ENCODE results near the gene BCL2. TPM values are rescaled to one million over a fixed set of nuclear protein-coding genes. Genes with fewer than 3 reads are reported as not detected.

The BCL2 gene
- total and polyA plus RNA-seq, 4 donors, result 2.6 to 25.4 (median 14.0) TPM

DNA sequence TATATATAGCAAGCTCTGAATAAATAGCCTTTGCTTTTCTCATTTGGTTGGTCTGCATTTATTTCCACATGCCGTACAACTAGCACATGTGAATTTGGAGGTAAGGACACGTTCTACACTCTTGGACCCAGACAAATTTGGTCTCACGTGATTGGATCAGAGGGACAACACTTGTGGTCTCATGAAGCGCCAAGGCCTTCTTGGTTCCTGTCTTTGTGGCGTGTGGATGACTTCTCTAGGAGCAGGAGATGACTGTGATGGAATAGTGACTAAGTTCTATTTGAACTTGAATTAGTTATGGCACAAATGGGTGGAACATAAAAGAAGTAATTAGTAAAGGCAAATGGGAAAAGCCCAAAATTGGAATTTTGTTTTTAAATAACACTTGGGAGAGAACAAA is 206.9 kb downstream of the BCL2 start:
- Histone ChIP-seq H3K36me3 (ENCODE audit: control insufficient read depth in 1 of 2, insufficient read depth in 2 of 2, low read length in 1 of 2) (no peaks in the 10 kb centered on the region), H3K27me3 (ENCODE audit: control insufficient read depth in 1 of 2, insufficient read depth in 2 of 2, low read length in 1 of 2) (no peaks in the 10 kb centered on the region), H3K4me3 (ENCODE audit: low read length in 2 of 2) (no peak overlapping the region), H3K9me3 (ENCODE audit: control insufficient read depth, low read length) (no peaks in the 10 kb centered on the region), H3K4me1 (ENCODE audit: control insufficient read depth in 1 of 2, insufficient read depth in 2 of 2, low read length in 2 of 2) (peaks cover 0 to 10% of the 10 kb centered on the region in 2 donors), H3K27ac (ENCODE audit: low read depth in 1 of 2, low read length in 2 of 2) (no peak overlapping the region)
- WGBS, 2 donors, result 91 to 92% methylated on average over 5 of the region's 5 CpGs
- ATAC-seq (ENCODE audit: low FRiP score) (no peak), DNase-seq (no peak)
- intact Hi-C loops (cut with DNase I), result loop anchor here in 1 of 2 donors (10.0 kb wide), 1 partner anchor 322 kb away; no protein-coding TSS in a partner anchor

GRCh38 chr18:63111671-63112402 is 207.7 kb downstream of the BCL2 start:
- no peaks in the 10 kb centered on the region for H3K9me3 ChIP-seq (ENCODE audit: control insufficient read depth, low read length)
- intact Hi-C loops (cut with DNase I), result loop anchor here in 1 of 2 donors (10.0 kb wide), 1 partner anchor 323 kb away; no protein-coding TSS in a partner anchor
- H3K27ac ChIP-seq (ENCODE audit: low read depth in 1 of 2, low read length in 2 of 2), result no peak overlapping the region
- H3K4me3 ChIP-seq (ENCODE audit: low read length in 2 of 2), result no peak overlapping the region
- H3K27me3 ChIP-seq (ENCODE audit: control insufficient read depth in 1 of 2, insufficient read depth in 2 of 2, low read length in 1 of 2), result no peaks in the 10 kb centered on the region
- DNase-seq (peak; percentile 73 to 76), ATAC-seq (ENCODE audit: low FRiP score) (no peak)
- H3K4me1 ChIP-seq (ENCODE audit: control insufficient read depth in 1 of 2, insufficient read depth in 2 of 2, low read length in 2 of 2), result peaks cover 2 to 10% of the 10 kb centered on the region in 2 donors
- no peaks in the 10 kb centered on the region for H3K36me3 ChIP-seq (ENCODE audit: control insufficient read depth in 1 of 2, insufficient read depth in 2 of 2, low read length in 1 of 2)
- 3 to 4% methylated on average over 4 of the region's 4 CpGs for WGBS, 2 donors

- Histone ChIP-seq H3K27ac (ENCODE audit: low read depth in 1 of 2, low read length in 2 of 2) (no peak overlapping the region), H3K4me1 (ENCODE audit: control insufficient read depth in 1 of 2, insufficient read depth in 2 of 2, low read length in 2 of 2) (peaks cover 2 to 10% of the 10 kb centered on the region in 2 donors), H3K9me3 (ENCODE audit: control insufficient read depth, low read length) (no peaks in the 10 kb centered on the region), H3K27me3 (ENCODE audit: control insufficient read depth in 1 of 2, insufficient read depth in 2 of 2, low read length in 1 of 2) (no peaks in the 10 kb centered on the region), H3K36me3 (ENCODE audit: control insufficient read depth in 1 of 2, insufficient read depth in 2 of 2, low read length in 1 of 2) (no peaks in the 10 kb centered on the region), H3K4me3 (ENCODE audit: low read length in 2 of 2) (no peak overlapping the region)
- WGBS, 2 donors, result 89 to 93% methylated on average over 4 of the region's 4 CpGs
- no peak for ATAC-seq (ENCODE audit: low FRiP score)
- DNase-seq, result no peak
- intact Hi-C loops (cut with DNase I), result loop anchor here in 1 of 2 donors (10.0 kb wide), 1 partner anchor 325 kb away; no protein-coding TSS in a partner anchor
Observed at GRCh38 chr18:63109802-63110201, 209.8 kb downstream of the BCL2 start.

DNA sequence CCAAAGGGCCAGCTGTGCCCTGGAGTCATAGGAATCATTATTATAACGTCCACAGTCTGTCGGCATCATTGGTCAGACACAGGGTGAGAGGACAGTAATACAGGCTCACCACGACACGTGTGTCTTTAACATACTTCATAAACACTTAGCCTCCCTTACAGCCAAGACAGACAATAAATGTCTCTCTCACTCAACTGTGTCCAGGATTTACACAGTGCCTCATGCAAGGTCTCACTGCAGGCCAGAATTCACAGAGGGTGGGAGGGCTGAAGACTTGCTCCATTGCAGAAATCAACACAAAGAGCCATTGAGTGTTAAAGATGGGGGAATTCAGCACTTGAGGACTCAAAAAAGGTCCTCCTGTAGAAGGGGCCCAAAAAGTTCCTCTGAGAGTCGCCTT is 210.5 kb downstream of the BCL2 start:
- no peak overlapping the region for H3K27ac ChIP-seq (ENCODE audit: low read depth in 1 of 2, low read length in 2 of 2)
- DNase-seq, result no peak
- no peaks in the 10 kb centered on the region for H3K36me3 ChIP-seq (ENCODE audit: control insufficient read depth in 1 of 2, insufficient read depth in 2 of 2, low read length in 1 of 2)
- no peaks in the 10 kb centered on the region for H3K27me3 ChIP-seq (ENCODE audit: control insufficient read depth in 1 of 2, insufficient read depth in 2 of 2, low read length in 1 of 2)
- intact Hi-C loops (cut with DNase I), result no loop called here
- H3K4me1 ChIP-seq (ENCODE audit: control insufficient read depth in 1 of 2, insufficient read depth in 2 of 2, low read length in 2 of 2), result peaks cover 2 to 10% of the 10 kb centered on the region in 2 donors
- ATAC-seq (ENCODE audit: low FRiP score), result no peak
- no peaks in the 10 kb centered on the region for H3K9me3 ChIP-seq (ENCODE audit: control insufficient read depth, low read length)
- H3K4me3 ChIP-seq (ENCODE audit: low read length in 2 of 2), result no peak overlapping the region
- 93% methylated on average over 5 of the region's 5 CpGs for WGBS, 2 donors

- no peak overlapping the region for H3K27ac ChIP-seq (ENCODE audit: low read depth in 1 of 2, low read length in 2 of 2)
- DNase-seq, result no peak
- 91 to 95% methylated on average over 7 of the region's 7 CpGs for WGBS, 2 donors
- intact Hi-C loops (cut with DNase I), result no loop called here
- ATAC-seq (ENCODE audit: low FRiP score), result no peak
- no peak overlapping the region for H3K4me3 ChIP-seq (ENCODE audit: low read length in 2 of 2)
- no peaks in the 10 kb centered on the region for H3K27me3 ChIP-seq (ENCODE audit: control insufficient read depth in 1 of 2, insufficient read depth in 2 of 2, low read length in 1 of 2)
- no peaks in the 10 kb centered on the region for H3K36me3 ChIP-seq (ENCODE audit: control insufficient read depth in 1 of 2, insufficient read depth in 2 of 2, low read length in 1 of 2)
- no peaks in the 10 kb centered on the region for H3K9me3 ChIP-seq (ENCODE audit: control insufficient read depth, low read length)
- peaks cover 2 to 10% of the 10 kb centered on the region in 2 donors for H3K4me1 ChIP-seq (ENCODE audit: control insufficient read depth in 1 of 2, insufficient read depth in 2 of 2, low read length in 2 of 2)
Observed at GRCh38 chr18:63107931-63108330, 211.6 kb downstream of the BCL2 start.

DNA sequence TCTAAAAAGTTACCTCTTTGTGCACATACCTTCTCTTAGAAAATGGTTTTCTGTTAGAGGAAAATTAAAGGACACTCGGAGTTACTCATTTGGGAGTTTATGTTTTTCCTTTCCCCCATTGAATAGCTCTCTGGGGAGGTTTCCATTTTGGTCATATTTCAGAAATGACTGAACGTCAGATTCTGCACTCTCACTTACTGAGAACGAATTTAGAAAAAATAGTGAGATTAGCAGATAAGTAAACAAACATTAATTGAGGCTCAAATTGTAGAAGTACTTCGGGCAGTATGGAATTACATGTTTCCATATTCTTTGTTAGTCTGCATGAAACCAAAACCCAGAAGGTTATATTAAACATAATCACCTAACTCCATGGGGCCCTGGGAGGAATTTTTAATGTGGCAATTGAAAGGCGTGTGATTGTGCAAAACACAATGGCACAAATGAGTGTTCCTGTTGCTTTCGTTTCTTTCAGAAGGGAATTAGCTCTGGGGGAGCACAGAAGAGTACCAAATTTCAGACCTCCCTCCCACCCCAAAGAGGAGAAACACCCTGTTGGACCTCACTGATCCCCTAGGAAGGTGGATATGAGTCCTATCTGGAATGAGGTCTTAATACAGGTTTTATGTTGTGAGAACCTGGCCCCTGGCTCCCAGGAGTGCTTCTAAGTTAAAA is 212.3 kb downstream of the BCL2 start:
- peaks cover 2 to 8% of the 10 kb centered on the region in 2 donors for H3K4me1 ChIP-seq (ENCODE audit: control insufficient read depth in 1 of 2, insufficient read depth in 2 of 2, low read length in 2 of 2)
- H3K27me3 ChIP-seq (ENCODE audit: control insufficient read depth in 1 of 2, insufficient read depth in 2 of 2, low read length in 1 of 2), result no peaks in the 10 kb centered on the region
- intact Hi-C loops (cut with DNase I), result no loop called here
- ATAC-seq (ENCODE audit: low FRiP score) (no peak), DNase-seq (no peak)
- H3K27ac ChIP-seq (ENCODE audit: low read depth in 1 of 2, low read length in 2 of 2), result no peak overlapping the region
- H3K9me3 ChIP-seq (ENCODE audit: control insufficient read depth, low read length), result no peaks in the 10 kb centered on the region
- H3K4me3 ChIP-seq (ENCODE audit: low read length in 2 of 2), result no peak overlapping the region
- H3K36me3 ChIP-seq (ENCODE audit: control insufficient read depth in 1 of 2, insufficient read depth in 2 of 2, low read length in 1 of 2), result no peaks in the 10 kb centered on the region
- WGBS, 2 donors, result 27 to 35% methylated on average over 6 of the region's 6 CpGs

- H3K9me3 ChIP-seq (ENCODE audit: control insufficient read depth, low read length), result no peaks in the 10 kb centered on the region
- ATAC-seq (ENCODE audit: low FRiP score), result no peak
- intact Hi-C loops (cut with DNase I), result no loop called here
- H3K27ac ChIP-seq (ENCODE audit: low read depth in 1 of 2, low read length in 2 of 2), result no peak overlapping the region
- no peaks in the 10 kb centered on the region for H3K27me3 ChIP-seq (ENCODE audit: control insufficient read depth in 1 of 2, insufficient read depth in 2 of 2, low read length in 1 of 2)
- WGBS, 2 donors, result 91% methylated on average over 3 of the region's 3 CpGs
- DNase-seq, result no peak
- H3K4me1 ChIP-seq (ENCODE audit: control insufficient read depth in 1 of 2, insufficient read depth in 2 of 2, low read length in 2 of 2), result peaks cover 2% of the 10 kb centered on the region in 2 donors
- H3K36me3 ChIP-seq (ENCODE audit: control insufficient read depth in 1 of 2, insufficient read depth in 2 of 2, low read length in 1 of 2), result no peaks in the 10 kb centered on the region
- no peak overlapping the region for H3K4me3 ChIP-seq (ENCODE audit: low read length in 2 of 2)
Observed at GRCh38 chr18:63106727-63107126, 212.8 kb downstream of the BCL2 start.

- 97% methylated on average over 14 of the region's 14 CpGs for WGBS, 2 donors
- intact Hi-C loops (cut with DNase I), result no loop called here
- peaks cover 0 to 2% of the 10 kb centered on the region in 2 donors for H3K4me1 ChIP-seq (ENCODE audit: control insufficient read depth in 1 of 2, insufficient read depth in 2 of 2, low read length in 2 of 2)
- H3K4me3 ChIP-seq (ENCODE audit: low read length in 2 of 2), result no peak overlapping the region
- no peaks in the 10 kb centered on the region for H3K36me3 ChIP-seq (ENCODE audit: control insufficient read depth in 1 of 2, insufficient read depth in 2 of 2, low read length in 1 of 2)
- no peak overlapping the region for H3K27ac ChIP-seq (ENCODE audit: low read depth in 1 of 2, low read length in 2 of 2)
- H3K9me3 ChIP-seq (ENCODE audit: control insufficient read depth, low read length), result no peaks in the 10 kb centered on the region
- DNase-seq (no peak), ATAC-seq (ENCODE audit: low FRiP score) (no peak)
- H3K27me3 ChIP-seq (ENCODE audit: control insufficient read depth in 1 of 2, insufficient read depth in 2 of 2, low read length in 1 of 2), result no peaks in the 10 kb centered on the region
Observed at GRCh38 chr18:63105636-63106316, 213.8 kb downstream of the BCL2 start.

Measured in aorta (tissue), 5 donors.